Mesenchymal stem cell (in vitro differentiated cells and primary cell): ENCODE results near the gene SPEN.
"Not testable (repeated sequence)": the region's sequence is repeated elsewhere in the genome, so short reads cannot be mapped to it uniquely, and the experiment has no call there.

Source experiments
- DNase-seq: peaks from one replicate; pipeline ENCODE4 v3.0.0-alpha.2; 2013
- H2AFZ ChIP-seq: one replicate; pipeline ENCODE4 v1.6.1; 2013; ENCODE audit warnings: low read depth, mild to moderate bottlenecking, control low read depth, inconsistent platforms, low read length, moderate library complexity
- H2AK5ac ChIP-seq: 2 replicates; pipeline ENCODE4 v1.6.1; 2013; ENCODE audit warnings: low read length, moderate library complexity, mild to moderate bottlenecking, inconsistent platforms; ENCODE audit not compliant: severe bottlenecking
- H2BK120ac ChIP-seq: one replicate; pipeline ENCODE4 v1.6.1; 2013; ENCODE audit warnings: low read depth, mild to moderate bottlenecking, inconsistent platforms, low read length, moderate library complexity
- H2BK12ac ChIP-seq, 2 experiments: one replicate each; pipeline ENCODE4 v1.6.1; 2013; ENCODE audit warnings: inconsistent platforms in 2 of 2, low read length in 2 of 2, mild to moderate bottlenecking in 2 of 2, moderate library complexity in 2 of 2, control low read depth in 1 of 2
- H2BK15ac ChIP-seq: one replicate; pipeline ENCODE4 v1.6.1; 2013; ENCODE audit warnings: mild to moderate bottlenecking, low read depth, inconsistent platforms; ENCODE audit not compliant: poor library complexity, severe bottlenecking
- H2BK5ac ChIP-seq: 2 replicates; pipeline ENCODE4 v1.6.1; 2013; ENCODE audit warnings: low read depth, mild to moderate bottlenecking, low read length, control low read depth, inconsistent platforms; ENCODE audit not compliant: poor library complexity, severe bottlenecking
- H3K14ac ChIP-seq, 2 experiments: one replicate each; pipeline ENCODE4 v1.6.1; 2013; ENCODE audit warnings: inconsistent platforms in 2 of 2, low read length in 2 of 2, control low read depth in 1 of 2, mild to moderate bottlenecking in 1 of 2, moderate library complexity in 1 of 2
- H3K18ac ChIP-seq, 2 experiments: one replicate each; pipeline ENCODE4 v1.6.1; 2013; ENCODE audit warnings: inconsistent platforms in 2 of 2, low read length in 2 of 2, control low read depth in 1 of 2, low read depth in 1 of 2, mild to moderate bottlenecking in 1 of 2
- H3K23ac ChIP-seq, 2 experiments: one replicate each; pipeline ENCODE4 v1.6.1; 2013; ENCODE audit warnings: inconsistent platforms in 2 of 2, low read length in 2 of 2, mild to moderate bottlenecking in 2 of 2, moderate library complexity in 2 of 2, control low read depth in 1 of 2
- H3K27ac ChIP-seq: 2 replicates; pipeline ENCODE4 v1.5.1; 2013; ENCODE audit warnings: mild to moderate bottlenecking, moderate library complexity, low read length, control low read depth, inconsistent platforms; ENCODE audit not compliant: poor library complexity, severe bottlenecking
- H3K27me3 ChIP-seq, 2 experiments: 2 replicates each; pipeline versions ENCODE4 v1.6.1 to v1.7.0; 2013; ENCODE audit warnings: low read length in 2 of 2, mild to moderate bottlenecking in 2 of 2, moderate library complexity in 2 of 2, control low read depth in 1 of 2, inconsistent platforms in 1 of 2; ENCODE audit not compliant: control insufficient read depth in 1 of 2, insufficient read depth in 1 of 2
- H3K36me3 ChIP-seq, 2 experiments: 2 replicates each; pipeline versions ENCODE4 v1.6.1 to v1.7.0; 2013; ENCODE audit warnings: low read length in 2 of 2, control low read depth in 1 of 2, inconsistent platforms in 1 of 2, low read depth in 1 of 2, mild to moderate bottlenecking in 1 of 2; ENCODE audit not compliant: insufficient read depth in 2 of 2, control insufficient read depth in 1 of 2
- H3K4ac ChIP-seq, 2 experiments: one replicate each; pipeline ENCODE4 v1.6.1; 2013; ENCODE audit warnings: inconsistent platforms in 2 of 2, low read length in 2 of 2, mild to moderate bottlenecking in 2 of 2, moderate library complexity in 2 of 2, control low read depth in 1 of 2, low read depth in 1 of 2
- H3K4me1 ChIP-seq: 2 replicates; pipeline ENCODE4 v1.6.1; 2013; ENCODE audit warnings: low read depth, low read length, control low read depth; ENCODE audit not compliant: control insufficient read depth, insufficient read depth
- H3K4me2 ChIP-seq: 2 replicates; pipeline ENCODE4 v1.6.1; 2013; ENCODE audit warnings: low read length, mild to moderate bottlenecking, inconsistent platforms; ENCODE audit not compliant: poor library complexity, severe bottlenecking
- H3K4me3 ChIP-seq, 2 experiments: 2 replicates each; pipeline versions ENCODE4 v1.5.1 to v1.7.0; 2013; ENCODE audit warnings: low read length in 2 of 2, mild to moderate bottlenecking in 2 of 2, control low read depth in 1 of 2, low read depth in 1 of 2; ENCODE audit not compliant: insufficient read depth in 1 of 2
- H3K79me1 ChIP-seq: replicated peaks from 2 replicates; pipeline ENCODE4 v1.6.1; 2013; ENCODE audit warnings: mild to moderate bottlenecking, control low read depth, low read length, inconsistent platforms; ENCODE audit not compliant: poor library complexity, severe bottlenecking
- H3K9ac ChIP-seq: 2 replicates; pipeline ENCODE4 v1.7.0; 2013; ENCODE audit warnings: mild to moderate bottlenecking, low read length, moderate library complexity
- H3K9me3 ChIP-seq: 2 replicates; pipeline ENCODE4 v1.7.0; 2013; ENCODE audit warnings: mild to moderate bottlenecking, low read length; ENCODE audit not compliant: control insufficient read depth
- H4K8ac ChIP-seq: one replicate; pipeline ENCODE4 v1.6.1; 2013; ENCODE audit warnings: inconsistent platforms, mild to moderate bottlenecking, low read length, moderate library complexity
- H4K91ac ChIP-seq: one replicate; pipeline ENCODE4 v1.6.1; 2013; ENCODE audit warnings: mild to moderate bottlenecking, low read length, inconsistent platforms
- WGBS: methylation state at CpG from one replicate; pipeline ENCODE4 v1.1.7; 2013; ENCODE audit warnings: mixed read lengths; 5-methylcytosine and 5-hydroxymethylcytosine counted together

SPEN gene

GRCh38 chr1:15892857-15893599 is 45.5 kb downstream of the SPEN start:
- H4K91ac ChIP-seq, H3K36me3 ChIP-seq, H3K27me3 ChIP-seq, H3K23ac ChIP-seq, H3K4ac ChIP-seq, H3K4me3 ChIP-seq, H4K8ac ChIP-seq, H2BK5ac ChIP-seq, H2AK5ac ChIP-seq, H3K4me2 ChIP-seq, H2BK15ac ChIP-seq, H3K4me1 ChIP-seq, H2AFZ ChIP-seq, H3K79me1 ChIP-seq, H3K9me3 ChIP-seq, H3K27ac ChIP-seq, H2BK12ac ChIP-seq: not testable (repeated sequence)
- H2BK120ac ChIP-seq = peak overlapping the region; percentile 19
- peak; percentile 78 for DNase-seq
- WGBS = 67% methylated on average over 4 of the region's 6 CpGs
- peak overlapping the region in 1 of 2 experiments; percentile 52 for H3K18ac ChIP-seq
- H3K14ac ChIP-seq = peak overlapping the region in 1 of 2 experiments; percentile 57
- H3K9ac ChIP-seq = peak overlapping the region; percentile 18

- H3K4me3 ChIP-seq = no peak overlapping the region
Measured at GRCh38 chr1:15895233-15895632, 47.7 kb downstream of the SPEN start.

GRCh38 chr1:15896841-15897610 is 49.5 kb downstream of the SPEN start:
- H3K4ac ChIP-seq, H2BK5ac ChIP-seq, H2BK15ac ChIP-seq, H3K4me1 ChIP-seq, H3K4me2 ChIP-seq, H2AK5ac ChIP-seq, H3K14ac ChIP-seq, H3K18ac ChIP-seq, H4K91ac ChIP-seq, H2BK120ac ChIP-seq, H2AFZ ChIP-seq, H3K4me3 ChIP-seq, H3K23ac ChIP-seq, H3K9ac ChIP-seq, H3K79me1 ChIP-seq, H2BK12ac ChIP-seq, H3K9me3 ChIP-seq, H3K36me3 ChIP-seq, H4K8ac ChIP-seq, H3K27ac ChIP-seq, H3K27me3 ChIP-seq, DNase-seq: not testable (repeated sequence)
- WGBS = 98% methylated on average over 11 of the region's 20 CpGs

More at GRCh38 chr1:15895233-15895632, 47.7 kb downstream of the SPEN start:
- no peak for DNase-seq
- Histone ChIP-seq H3K14ac (no peak overlapping the region), H3K9ac (no peak overlapping the region), H3K79me1 (peaks cover 7% of the 10 kb centered on the region), H3K23ac (no peak overlapping the region), H4K8ac (no peak overlapping the region), H2BK15ac (no peak overlapping the region), H2BK120ac (no peak overlapping the region), H4K91ac (no peak overlapping the region), H3K27me3 (no peaks in the 10 kb centered on the region), H2BK12ac (no peak overlapping the region), H3K4ac (no peak overlapping the region), H3K18ac (no peak overlapping the region), H3K27ac (no peak overlapping the region), H3K4me1 (peaks cover 5% of the 10 kb centered on the region), H2AK5ac (no peak overlapping the region), H3K9me3 (no peaks in the 10 kb centered on the region), H2AFZ (no peak overlapping the region), H3K36me3 (peaks cover 0 to 2% of the 10 kb centered on the region in 2 experiments), H3K4me2 (no peak overlapping the region), H2BK5ac (no peak overlapping the region)

GRCh38 chr1:15899266-15899665 is 51.8 kb downstream of the SPEN start:
- Histone ChIP-seq H3K79me1 (peaks cover 9% of the 10 kb centered on the region), H3K36me3 (peaks cover 0 to 2% of the 10 kb centered on the region in 2 experiments), H2BK15ac (no peak overlapping the region), H2AFZ (no peak overlapping the region), H3K27me3 (no peaks in the 10 kb centered on the region), H4K91ac (no peak overlapping the region), H3K4ac (no peak overlapping the region), H3K4me2 (no peak overlapping the region), H2BK5ac (no peak overlapping the region), H2BK12ac (no peak overlapping the region), H3K9me3 (no peaks in the 10 kb centered on the region), H3K18ac (no peak overlapping the region), H3K23ac (no peak overlapping the region), H2BK120ac (no peak overlapping the region), H4K8ac (no peak overlapping the region), H3K9ac (no peak overlapping the region), H3K14ac (no peak overlapping the region), H3K4me3 (no peak overlapping the region), H3K27ac (no peak overlapping the region), H3K4me1 (peaks cover 11% of the 10 kb centered on the region), H2AK5ac (no peak overlapping the region)
- 95% methylated on average over 9 of the region's 9 CpGs for WGBS
- DNase-seq = no peak
